ENCODE measurements around the gene HUWE1. TPM values are rescaled to one million over a fixed set of nuclear protein-coding genes. Genes with fewer than 3 reads are reported as not detected.

HUWE1 gene
- total RNA-seq, 1 experiment from 2014 or later = 222 TPM

- no peak overlapping the region for H3K27ac ChIP-seq (ENCODE audit: low read depth, low read length, poor library complexity, severe bottlenecking)
- intact Hi-C loops (cut with micrococcal nuclease; ENCODE audit: unreplicated experiment) = no loop called here
- H3K9me3 ChIP-seq (ENCODE audit: low read depth, low read length, poor library complexity, severe bottlenecking) = no peaks in the 10 kb centered on the region
- no peaks in the 10 kb centered on the region for H3K27me3 ChIP-seq (replicated peaks; ENCODE audit: insufficient read depth, low read depth, low read length, poor library complexity)
- no peak for DNase-seq (ENCODE audit: low spot score)
- ChIA-PET POLR2A (ENCODE audit: low non-redundant PET) (no interaction called here), CTCF (no interaction called here)
- H3K36me3 ChIP-seq (ENCODE audit: insufficient read depth, low read length, poor library complexity, severe bottlenecking) = no peaks in the 10 kb centered on the region
- no peaks in the 10 kb centered on the region for H3K4me1 ChIP-seq (ENCODE audit: insufficient read depth, low read length, poor library complexity, severe bottlenecking)
- H3K4me3 ChIP-seq (ENCODE audit: low read depth, low read length, poor library complexity, severe bottlenecking) = no peak overlapping the region
- no peak for TF ChIP-seq EZH2 (IDR thresholded peaks at IDR 0.05; ENCODE audit: borderline replicate concordance, low read depth, low read length, poor library complexity, severe bottlenecking)
- no peak for TF ChIP-seq CTCF (conservative IDR thresholded peaks at IDR 0.05; ENCODE audit: low read depth, low read length)
- BruUV-seq (replicated peaks) = no TSS peak
Observed at GRCh38 chrX:53729751-53730150, 43.2 kb upstream of the HUWE1 start.

- no peak for TF ChIP-seq CTCF (conservative IDR thresholded peaks at IDR 0.05; ENCODE audit: low read depth, low read length)
- TF ChIP-seq EZH2 (IDR thresholded peaks at IDR 0.05; ENCODE audit: borderline replicate concordance, low read depth, low read length, poor library complexity, severe bottlenecking) = no peak
- no peak for DNase-seq (ENCODE audit: low spot score)
- no TSS peak for BruUV-seq (replicated peaks)
- POLR2A ChIA-PET (ENCODE audit: low non-redundant PET) = no interaction called here
- intact Hi-C loops (cut with micrococcal nuclease; ENCODE audit: unreplicated experiment) = no loop called here
- H3K27ac ChIP-seq (ENCODE audit: low read depth, low read length, poor library complexity, severe bottlenecking) = no peak overlapping the region
- no peaks in the 10 kb centered on the region for H3K27me3 ChIP-seq (replicated peaks; ENCODE audit: insufficient read depth, low read depth, low read length, poor library complexity)
- H3K4me3 ChIP-seq (ENCODE audit: low read depth, low read length, poor library complexity, severe bottlenecking) = no peak overlapping the region
- no peaks in the 10 kb centered on the region for H3K36me3 ChIP-seq (ENCODE audit: insufficient read depth, low read length, poor library complexity, severe bottlenecking)
- CTCF ChIA-PET = no interaction called here
- no peaks in the 10 kb centered on the region for H3K4me1 ChIP-seq (ENCODE audit: insufficient read depth, low read length, poor library complexity, severe bottlenecking)
- no peaks in the 10 kb centered on the region for H3K9me3 ChIP-seq (ENCODE audit: low read depth, low read length, poor library complexity, severe bottlenecking)
Observed at GRCh38 chrX:53728506-53728905, 42.0 kb upstream of the HUWE1 start.

- Histone ChIP-seq H3K27me3 (replicated peaks; ENCODE audit: insufficient read depth, low read depth, low read length, poor library complexity) (no peaks in the 10 kb centered on the region), H3K27ac (ENCODE audit: low read depth, low read length, poor library complexity, severe bottlenecking) (no peak overlapping the region), H3K4me1 (ENCODE audit: insufficient read depth, low read length, poor library complexity, severe bottlenecking) (no peaks in the 10 kb centered on the region), H3K9me3 (ENCODE audit: low read depth, low read length, poor library complexity, severe bottlenecking) (no peaks in the 10 kb centered on the region), H3K4me3 (ENCODE audit: low read depth, low read length, poor library complexity, severe bottlenecking) (no peak overlapping the region), H3K36me3 (ENCODE audit: insufficient read depth, low read length, poor library complexity, severe bottlenecking) (no peaks in the 10 kb centered on the region)
- intact Hi-C loops (cut with micrococcal nuclease; ENCODE audit: unreplicated experiment) = no loop called here
- CTCF ChIA-PET = no interaction called here
- no peak for DNase-seq (ENCODE audit: low spot score)
- no peak for TF ChIP-seq EZH2 (IDR thresholded peaks at IDR 0.05; ENCODE audit: borderline replicate concordance, low read depth, low read length, poor library complexity, severe bottlenecking)
- no peak for TF ChIP-seq CTCF (conservative IDR thresholded peaks at IDR 0.05; ENCODE audit: low read depth, low read length)
- POLR2A ChIA-PET (ENCODE audit: low non-redundant PET) = no interaction called here
- BruUV-seq (replicated peaks) = no TSS peak
Observed at GRCh38 chrX:53724872-53725271, 38.4 kb upstream of the HUWE1 start.

All from A673 (cell line).